HL-60 (cell line): Measurements from ENCODE around the gene ZNF334.

Experiments
- GABPA ChIP-seq: IDR thresholded peaks from 2 replicates; pipeline ENCODE4 v1.6.1; 2012; ENCODE audit warnings: low read depth
- POLR2AphosphoS5 ChIP-seq: IDR thresholded peaks from 2 replicates; pipeline ENCODE4 v1.6.1; 2012; ENCODE audit warnings: low read depth
- REST ChIP-seq: IDR thresholded peaks from 2 replicates; pipeline ENCODE4 v1.6.1; 2012; ENCODE audit warnings: low read depth; ENCODE audit not compliant: insufficient replicate concordance
- SPI1 ChIP-seq: IDR thresholded peaks from 2 replicates; pipeline ENCODE4 v1.6.1; 2012; ENCODE audit warnings: low read depth, mild to moderate bottlenecking, borderline replicate concordance
- TF ChIP-seq, protein P1 (sequence below): IDR thresholded peaks from one replicate; pipeline ENCODE4 v1.5.1; 2011; ENCODE audit warnings: low read length, control low read depth, inconsistent platforms; ENCODE audit not compliant: insufficient read depth

GRCh38 chr20:46557231-46557956, 44.0 kb upstream of the ZNF334 start:
- TF ChIP-seq, protein P1, sequence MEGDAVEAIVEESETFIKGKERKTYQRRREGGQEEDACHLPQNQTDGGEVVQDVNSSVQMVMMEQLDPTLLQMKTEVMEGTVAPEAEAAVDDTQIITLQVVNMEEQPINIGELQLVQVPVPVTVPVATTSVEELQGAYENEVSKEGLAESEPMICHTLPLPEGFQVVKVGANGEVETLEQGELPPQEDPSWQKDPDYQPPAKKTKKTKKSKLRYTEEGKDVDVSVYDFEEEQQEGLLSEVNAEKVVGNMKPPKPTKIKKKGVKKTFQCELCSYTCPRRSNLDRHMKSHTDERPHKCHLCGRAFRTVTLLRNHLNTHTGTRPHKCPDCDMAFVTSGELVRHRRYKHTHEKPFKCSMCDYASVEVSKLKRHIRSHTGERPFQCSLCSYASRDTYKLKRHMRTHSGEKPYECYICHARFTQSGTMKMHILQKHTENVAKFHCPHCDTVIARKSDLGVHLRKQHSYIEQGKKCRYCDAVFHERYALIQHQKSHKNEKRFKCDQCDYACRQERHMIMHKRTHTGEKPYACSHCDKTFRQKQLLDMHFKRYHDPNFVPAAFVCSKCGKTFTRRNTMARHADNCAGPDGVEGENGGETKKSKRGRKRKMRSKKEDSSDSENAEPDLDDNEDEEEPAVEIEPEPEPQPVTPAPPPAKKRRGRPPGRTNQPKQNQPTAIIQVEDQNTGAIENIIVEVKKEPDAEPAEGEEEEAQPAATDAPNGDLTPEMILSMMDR = no peak
- TF ChIP-seq GABPA (no peak), REST (no peak), POLR2AphosphoS5 (no peak), SPI1 (no peak)
